HG02970 (cell line): ENCODE data around the gene VPS13D.

Source experiments
- ATAC-seq: cut with Tn5 transposase; IDR thresholded peaks from one replicate; pipeline ENCODE4 v1.9.1; 2021; ENCODE audit warnings: mild to moderate bottlenecking, moderate library complexity, moderate number of reproducible peaks; ENCODE audit not compliant: unreplicated experiment, low FRiP score

VPS13D gene

DNA sequence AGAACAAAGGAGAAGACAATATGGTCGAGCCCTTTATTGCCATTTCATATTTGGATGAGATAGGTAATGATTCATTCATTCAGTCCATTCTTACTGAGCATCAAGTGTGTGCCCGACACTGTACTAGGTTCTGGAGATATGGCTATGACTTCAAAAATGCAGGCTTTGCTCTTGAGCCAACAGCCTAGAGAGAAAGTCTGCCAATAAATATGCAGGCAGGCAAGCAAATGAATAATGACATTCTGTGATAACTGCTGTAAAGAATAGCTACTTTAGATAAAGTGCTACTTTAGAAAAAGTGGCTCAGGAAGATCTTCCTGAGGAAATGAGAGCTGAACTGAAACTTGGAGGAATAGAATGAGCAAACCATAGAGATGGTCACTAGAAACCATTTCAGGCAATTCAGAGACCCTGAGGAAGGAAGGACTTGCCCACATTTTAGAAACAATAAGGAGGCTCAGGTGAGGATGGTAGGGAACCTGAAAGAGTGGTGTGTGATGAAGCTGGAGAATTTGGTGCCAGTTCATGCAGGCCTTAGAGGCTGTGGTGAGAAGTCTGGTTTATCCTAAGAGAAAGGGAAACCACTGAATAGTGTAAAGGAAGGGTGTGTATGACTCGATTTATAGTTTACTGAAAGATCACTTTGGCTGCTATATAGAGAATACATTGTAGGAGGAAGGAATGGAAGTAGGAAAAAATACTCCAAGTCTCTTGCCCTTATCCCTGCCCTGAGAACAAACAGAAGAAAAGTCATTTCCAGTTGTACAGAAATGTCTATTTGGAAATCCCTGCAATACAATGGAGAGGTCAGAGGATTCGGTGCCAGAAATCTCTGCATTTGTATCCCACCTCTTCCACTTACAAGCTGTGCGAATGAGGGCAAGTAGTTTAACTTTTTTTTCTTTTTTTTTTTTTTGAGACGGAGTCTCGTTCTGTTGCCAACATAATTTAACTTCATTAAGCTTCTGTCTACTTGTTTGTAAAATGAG, 167.9 kb downstream of the VPS13D start:
- no peak for ATAC-seq

DNA sequence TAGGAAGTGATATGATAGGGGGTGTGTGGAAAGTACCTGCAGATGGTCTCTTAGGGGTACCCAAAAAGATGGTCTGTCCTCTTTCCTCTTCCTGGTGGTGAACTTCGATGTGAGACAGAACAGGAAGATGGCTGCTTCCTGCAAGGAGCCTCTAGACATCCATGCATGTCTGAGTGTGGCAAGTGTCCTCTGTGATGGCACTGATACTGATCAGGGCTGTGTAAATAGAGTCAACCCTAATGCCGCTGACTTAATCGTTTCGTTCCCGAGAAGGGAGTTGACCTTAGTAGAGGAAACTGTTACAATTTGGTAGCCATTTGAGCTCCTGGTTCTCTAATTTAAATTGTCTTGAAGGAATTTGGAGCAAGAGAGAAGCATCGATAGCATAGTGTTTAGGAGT, 168.6 kb downstream of the VPS13D start:
- ATAC-seq: no peak

DNA sequence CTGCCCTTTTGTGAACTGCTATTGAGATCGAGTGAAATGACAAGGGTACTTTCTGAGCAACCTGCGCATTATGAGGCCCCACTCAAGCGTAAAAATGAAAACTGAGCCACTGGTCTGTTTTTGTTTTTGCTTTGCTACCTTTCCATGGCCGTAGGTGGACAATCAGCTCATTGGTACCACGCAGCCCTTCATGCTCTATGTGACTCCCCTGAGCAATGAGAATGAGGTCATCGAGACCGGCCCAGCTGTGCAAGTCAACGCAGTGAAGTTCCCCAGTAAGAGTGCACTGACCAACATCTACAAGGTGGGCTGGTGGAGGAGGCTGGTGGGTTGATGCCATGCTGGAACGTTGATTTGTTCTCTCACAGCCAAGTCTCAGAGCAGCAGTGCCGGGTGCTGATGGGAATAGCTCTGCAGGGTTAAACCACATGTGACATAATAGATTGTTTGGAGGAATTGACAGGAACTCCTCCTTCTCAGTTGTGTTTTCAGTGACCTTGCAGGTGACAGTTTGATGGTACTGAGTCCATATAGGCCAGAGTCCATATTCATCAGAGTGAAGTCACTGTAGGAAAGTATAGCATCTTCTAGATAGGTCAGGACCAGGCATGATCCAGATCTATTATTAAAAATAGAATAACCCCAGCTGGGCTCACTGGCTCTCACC, 170.3 kb downstream of the VPS13D start:
- ATAC-seq: no peak

DNA sequence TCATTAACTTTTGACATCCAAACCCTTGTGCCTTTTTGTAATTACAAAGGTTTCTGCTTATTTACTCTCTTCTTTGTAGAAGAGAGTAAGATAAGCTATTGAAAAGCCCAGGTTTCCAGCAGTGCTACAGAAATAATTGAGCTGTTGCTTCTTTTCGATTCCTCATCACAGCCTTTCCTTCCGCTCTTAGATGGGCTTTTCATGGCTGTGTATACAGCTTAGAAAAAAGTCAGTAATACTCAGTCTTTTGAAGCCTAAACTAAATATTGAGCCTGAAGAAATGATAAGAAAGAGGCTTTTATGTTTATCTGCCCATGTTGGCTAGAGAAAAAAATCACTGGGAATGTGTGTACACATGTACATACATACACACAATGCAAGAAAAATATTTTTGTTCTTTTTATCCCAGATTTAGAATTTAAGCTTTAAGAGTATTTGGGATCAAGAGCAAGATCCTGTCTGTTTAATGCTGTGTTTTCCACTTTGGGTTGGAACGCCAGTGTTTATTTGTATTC, 172.4 kb downstream of the VPS13D start:
- no peak for ATAC-seq

DNA sequence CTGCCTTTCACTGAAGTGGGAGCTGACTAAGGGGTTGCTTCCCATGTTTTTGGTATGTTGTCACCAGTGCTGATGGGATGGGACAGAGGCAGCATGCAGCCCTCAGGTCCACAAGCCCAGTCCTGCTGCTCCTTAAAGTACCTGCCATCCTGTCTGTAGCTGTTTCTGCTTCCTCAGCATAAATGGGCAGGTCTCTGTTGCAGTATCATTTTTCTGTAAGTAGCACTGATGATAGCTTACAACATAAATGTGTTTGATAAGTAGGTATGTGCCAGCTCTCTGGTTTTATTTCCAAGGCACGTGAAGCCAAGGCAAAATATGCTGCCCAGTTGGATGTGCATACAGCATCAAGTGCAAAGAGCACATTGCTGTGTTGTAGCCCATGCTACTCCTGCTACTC, 173.0 kb downstream of the VPS13D start:
- no peak for ATAC-seq

DNA sequence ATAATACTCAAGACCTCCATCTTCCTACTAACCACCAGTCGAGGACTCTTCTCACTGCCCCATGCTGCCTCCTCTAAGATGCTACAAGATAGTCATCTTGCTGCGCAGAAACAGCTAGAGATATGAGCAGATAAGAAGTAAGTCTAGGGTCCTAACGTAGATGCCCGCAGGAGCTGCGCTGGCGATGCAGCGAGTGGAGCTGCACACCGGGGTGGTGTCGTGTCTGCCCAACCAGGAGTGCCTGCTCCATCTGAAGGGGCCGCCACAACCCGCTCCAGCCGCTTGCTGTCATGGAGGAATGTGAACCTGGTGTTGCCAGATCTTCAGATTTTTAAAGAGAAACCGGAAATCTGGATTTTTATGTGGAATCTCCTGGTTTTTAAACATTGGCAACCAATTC, 175.1 kb downstream of the VPS13D start:
- ATAC-seq: no peak

DNA sequence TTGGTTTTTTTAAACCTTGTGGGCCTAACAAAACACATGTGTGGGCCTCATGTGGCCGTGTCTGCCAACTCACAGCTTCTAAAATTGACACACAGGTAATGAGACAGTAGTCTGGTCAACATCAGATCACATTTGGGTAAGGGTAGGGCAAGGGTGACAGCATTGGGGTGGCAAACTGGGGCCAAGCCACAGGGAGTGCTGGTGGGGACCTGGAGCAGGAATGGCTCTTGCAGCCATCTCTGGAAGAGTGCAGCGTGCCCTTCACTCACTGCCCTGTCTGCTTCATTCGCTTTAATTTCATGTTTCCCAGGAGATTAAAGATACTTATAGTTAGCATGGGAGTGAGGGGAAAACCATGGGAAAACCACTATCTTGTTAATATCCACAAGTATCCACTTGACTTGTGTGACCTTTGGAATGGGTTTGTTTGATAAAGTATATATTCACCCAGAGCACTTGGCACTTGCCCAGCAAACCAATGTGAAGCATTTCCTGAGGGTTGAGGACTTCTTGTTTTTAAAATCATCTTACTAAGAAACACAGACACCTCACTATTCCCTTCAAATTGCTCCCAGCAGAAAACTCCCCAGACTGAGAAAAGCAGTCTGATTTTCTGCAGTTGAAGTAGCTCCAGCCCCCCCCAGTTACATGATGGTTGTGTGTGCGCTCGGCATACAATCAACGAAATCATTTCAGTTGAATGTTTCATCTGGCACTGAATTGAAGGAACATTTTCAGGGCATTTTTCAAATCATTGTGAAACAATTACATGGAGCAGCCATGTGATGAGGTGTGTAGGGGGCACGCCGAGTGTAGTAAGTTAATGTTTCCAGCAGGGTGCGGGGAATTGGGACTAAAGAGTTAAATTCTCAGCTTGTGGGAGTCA, 175.7 kb downstream of the VPS13D start:
- ATAC-seq: no peak

DNA sequence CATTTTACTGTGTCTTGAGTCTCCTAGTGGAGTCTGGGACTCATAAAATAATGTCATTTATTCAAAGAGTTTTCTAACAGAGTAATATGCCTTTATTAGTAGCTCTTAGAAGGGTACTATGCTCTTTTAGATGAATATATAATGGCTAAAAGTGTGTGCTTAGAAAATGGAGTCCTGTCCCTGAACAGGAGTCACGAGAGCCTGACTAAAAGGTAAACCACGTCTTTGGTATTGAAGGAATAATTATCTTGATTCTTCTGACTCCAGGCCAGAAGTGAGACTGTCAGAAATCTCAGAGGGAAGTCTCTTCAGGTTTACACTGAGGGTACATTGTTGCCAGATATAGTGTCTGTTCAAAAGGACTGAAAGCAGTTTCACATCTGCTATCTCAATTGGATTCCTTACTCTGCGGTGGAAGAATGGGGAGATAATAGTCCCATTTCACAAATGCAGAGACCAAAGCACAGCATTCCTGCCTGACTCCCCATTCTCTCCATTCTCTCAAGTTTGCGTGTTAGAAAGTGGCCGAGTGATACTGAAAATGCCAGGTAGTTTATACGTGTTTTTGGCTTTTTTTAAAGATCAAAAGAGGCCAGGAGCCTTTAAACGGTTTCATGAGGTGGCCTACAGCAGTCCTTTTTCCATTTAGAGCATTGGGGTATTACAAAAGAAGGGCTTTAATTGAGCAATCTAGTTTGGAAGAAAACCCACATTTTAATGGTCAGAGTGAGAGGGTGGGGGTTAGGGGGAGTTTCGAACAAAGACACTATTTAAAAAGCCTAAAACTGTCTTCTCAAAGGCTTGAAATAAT, 176.6 kb downstream of the VPS13D start:
- no peak for ATAC-seq

DNA sequence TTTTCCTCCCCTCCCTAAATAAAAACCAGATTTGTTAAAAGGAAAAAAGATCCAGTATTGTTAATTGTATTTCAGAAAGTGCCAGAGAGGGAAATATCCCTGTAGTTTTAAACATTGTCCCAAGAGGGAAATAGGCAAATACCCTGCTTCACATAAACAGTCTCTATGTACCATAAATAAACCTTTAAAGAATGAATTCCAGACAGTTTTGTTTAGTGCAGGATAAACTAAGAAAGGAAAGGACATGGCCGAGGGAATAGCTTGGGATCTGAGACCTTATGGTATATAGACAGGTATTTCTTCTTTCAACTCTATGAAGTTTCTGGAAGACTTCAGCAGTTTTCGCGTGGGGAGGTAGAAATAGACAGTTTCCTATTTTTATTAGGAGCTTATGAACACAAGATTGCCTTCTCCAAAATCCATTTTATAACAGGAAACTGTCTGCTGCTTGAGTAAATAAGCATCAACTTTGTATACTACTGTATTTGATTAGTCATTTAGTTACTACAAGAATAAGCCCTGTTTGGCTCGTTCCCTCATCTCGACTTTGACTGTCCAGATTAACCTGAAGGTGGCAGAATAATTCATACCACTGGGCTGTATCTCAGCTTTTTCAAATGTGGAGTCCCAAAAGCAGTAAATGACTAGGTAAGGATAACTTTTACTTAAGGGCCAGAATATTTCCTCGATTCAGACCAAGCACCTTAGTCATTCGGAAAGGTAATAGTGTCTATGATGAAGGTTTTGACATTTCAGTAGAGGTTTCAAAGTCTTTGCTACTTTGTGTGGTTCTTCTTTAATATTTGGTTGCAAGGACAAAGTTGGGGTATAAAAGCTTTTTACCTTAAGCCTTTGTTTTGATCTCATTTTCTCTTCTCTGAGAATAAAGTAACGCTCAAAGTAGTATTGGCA, 177.5 kb downstream of the VPS13D start:
- no peak for ATAC-seq

DNA sequence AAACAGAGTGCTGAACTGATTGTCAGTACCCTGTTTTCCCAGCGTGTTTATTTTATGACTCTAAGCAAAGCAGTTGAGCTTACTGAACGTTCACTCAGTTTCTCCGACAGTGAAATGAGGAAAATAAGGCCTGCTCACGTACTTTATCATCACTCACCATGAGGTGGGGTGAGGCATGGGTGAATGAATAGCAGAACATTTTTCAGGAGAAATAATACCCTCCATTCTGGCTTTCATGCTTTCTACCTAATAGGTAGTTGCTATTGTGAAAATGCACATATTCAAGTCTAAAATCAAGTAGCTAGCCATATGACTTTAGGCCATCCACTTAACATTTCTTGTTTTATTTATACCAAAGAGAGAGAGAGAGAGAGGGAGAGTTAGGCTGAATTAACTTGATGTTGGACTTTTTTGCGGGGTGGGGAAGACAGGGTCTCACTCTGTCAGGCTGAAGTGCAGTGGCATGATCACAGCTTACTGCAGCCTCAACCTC, 178.2 kb downstream of the VPS13D start:
- ATAC-seq: no peak

DNA sequence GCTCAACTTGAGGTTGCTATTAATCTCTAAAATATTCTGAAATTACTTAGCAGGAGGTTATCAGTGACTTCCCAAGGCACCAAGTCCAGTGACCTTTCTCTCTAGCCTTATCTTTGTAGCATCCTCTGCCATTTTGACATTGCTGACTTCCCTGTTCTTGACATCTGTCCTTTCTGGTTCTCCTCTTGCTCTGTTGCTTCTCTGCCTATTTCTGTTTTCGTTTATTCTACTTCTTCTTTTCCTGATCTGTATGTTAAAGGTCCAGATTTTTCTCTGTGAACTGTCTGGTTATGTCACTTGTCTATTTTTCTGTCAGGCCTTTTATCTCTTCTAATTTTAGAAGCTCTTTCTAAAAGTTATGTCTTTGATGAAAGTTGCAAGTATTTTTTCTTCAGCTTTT, 178.8 kb downstream of the VPS13D start:
- no peak for ATAC-seq

DNA sequence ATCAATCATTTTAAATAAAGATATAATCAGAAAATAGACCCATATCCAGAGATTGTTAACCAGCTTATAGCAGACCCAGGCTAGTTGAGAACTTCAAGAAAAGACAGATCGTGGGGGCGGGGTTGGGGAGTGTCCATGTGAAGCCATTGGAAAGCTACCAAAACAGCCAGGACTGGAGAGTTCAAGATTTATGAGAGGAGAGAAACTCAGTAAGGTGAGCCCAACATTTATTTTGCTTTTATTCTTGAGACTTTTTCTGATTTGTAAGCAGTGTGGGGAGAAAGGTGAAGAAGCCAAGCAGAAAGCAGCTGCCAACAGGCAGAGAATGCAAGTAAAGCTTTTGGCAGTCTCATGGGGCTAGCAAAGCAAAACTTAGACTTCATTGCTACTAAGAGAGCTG, 179.9 kb downstream of the VPS13D start:
- ATAC-seq: no peak

DNA sequence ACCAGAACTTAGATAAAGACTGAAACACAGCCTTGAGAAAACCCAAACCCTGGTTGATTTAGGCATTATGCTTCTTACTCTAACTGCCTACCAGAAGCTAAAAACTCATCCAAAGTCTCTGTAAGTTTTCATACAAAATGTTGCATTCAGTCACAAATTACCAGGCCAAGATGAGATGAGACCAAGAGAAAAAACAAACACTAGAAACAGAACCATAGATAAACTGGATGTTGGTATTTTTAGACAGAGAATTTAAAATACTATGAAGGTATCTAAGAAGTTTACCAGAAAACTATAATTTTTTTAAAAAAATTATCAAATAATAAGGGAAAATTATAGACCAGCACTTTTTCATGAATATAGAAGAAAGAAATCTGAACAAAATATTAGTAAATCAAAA, 180.5 kb downstream of the VPS13D start:
- ATAC-seq: no peak

DNA sequence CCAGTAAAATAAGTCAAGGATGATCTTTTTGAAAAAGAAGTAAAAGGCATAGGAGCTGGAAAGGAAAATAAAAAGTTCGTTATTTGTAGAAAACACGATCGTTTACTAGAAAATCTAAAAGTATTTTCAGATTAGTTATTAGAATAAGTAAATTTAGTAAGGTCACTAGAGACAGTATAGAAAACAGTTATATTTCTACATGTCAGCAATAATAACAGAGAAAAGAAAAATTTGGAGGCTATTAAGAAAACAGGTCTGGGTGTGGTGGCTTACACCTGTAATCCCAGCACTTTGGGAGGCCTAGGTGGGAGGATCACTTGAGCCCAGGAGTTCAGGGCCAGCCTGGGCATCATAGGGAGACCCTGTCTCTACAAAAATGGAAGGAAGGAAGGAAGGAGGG, 181.3 kb downstream of the VPS13D start:
- no peak for ATAC-seq

DNA sequence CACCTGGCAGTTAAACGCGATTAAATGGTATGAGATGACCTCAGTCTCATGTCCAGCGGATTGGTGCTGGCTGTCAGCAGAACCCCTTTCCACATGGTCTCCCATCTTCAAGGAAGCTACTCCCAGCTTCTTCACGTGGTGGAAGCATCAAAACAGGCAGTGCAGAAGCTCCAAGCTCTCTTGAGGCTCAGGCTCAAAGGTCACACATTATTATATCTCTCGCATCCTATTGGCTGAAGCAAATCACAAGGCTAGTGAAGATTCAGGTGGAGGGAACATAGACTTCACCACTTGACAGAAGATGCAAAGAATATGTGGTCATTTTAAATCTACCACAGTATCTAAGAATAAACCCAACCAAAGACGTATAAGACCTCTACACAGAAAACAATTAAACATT, 181.9 kb downstream of the VPS13D start:
- ATAC-seq: no peak

DNA sequence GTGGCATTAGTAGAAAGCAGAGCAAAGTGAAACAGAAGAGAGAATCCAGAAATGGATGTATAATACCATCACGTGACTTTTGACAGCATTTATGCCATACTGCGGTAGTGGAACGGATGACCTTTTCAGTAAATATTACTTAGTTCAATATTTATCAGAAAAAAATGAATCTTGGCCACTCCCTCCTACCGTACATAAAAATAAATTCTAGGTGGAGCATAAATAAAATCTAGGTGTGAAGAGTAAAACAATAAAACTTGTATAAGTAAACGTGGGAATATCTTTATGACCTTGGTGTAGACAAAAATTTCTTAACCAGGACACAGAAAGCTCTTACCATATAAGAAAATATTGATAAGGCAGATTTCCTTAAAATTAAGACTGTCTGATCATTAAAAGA, 182.6 kb downstream of the VPS13D start:
- no peak for ATAC-seq

DNA sequence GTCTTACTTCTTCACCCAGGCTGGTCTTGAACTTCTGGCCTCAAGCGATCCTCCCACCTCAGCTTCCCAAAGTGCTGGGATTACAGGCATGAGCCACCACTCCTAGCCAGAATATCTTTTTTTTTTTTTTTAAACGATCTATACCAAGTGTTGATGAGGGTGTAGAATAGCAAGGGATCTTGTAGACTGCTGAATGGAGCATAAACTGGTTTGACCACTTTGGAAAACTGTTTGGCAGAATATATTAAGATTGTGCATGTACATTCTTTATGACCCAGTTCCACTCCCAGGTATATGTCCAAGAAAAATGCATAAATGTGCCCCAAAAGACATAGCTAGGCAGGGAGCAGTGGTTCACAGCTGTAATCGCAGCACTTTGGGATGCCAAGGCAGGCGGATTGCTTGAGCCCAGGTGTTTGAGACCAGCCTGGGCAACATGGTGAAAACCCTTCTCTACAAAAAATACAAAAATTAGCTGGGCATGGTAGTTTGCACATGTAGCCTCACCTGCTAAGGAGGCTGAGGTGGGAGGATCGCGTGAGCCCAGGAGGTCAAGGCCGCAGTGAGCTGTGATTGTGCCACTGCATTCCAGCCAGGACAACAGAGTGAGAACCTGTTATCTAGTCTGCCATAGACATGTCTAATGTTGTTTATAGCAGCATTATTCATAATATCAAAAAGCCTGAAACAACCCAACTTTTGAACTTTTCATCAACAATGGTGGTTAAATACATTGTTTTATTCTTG, 184.0 kb downstream of the VPS13D start:
- no peak for ATAC-seq

DNA sequence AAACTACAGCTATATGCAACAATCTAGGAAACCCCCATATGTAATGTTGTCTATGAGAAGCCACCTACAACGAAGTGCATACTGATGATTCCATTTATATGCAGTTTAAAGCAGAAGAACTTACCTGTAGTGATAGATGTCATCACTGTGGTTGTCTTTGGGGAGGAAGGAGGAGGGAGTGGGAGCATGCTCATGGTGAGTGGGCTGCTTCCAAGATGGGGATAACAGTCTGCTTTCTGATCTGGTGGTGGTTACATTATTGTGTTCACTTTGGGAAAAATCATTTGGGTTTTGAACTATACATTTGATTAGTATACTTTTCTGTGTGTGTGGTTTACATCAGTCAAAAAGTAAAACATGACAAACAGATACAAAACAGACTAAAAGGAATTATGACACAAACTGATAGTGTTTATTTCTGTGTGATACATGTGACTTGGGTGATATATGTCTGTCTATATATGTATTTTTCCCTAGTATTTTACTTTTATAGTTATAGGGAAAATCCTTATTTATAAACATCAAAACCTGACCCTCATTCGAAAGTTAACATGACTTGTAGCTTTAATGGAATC, 184.7 kb downstream of the VPS13D start:
- ATAC-seq: no peak
